SH-SY5Y (cell line): Measurements from ENCODE around the gene KRT5.

Source experiments
- GATA2 ChIP-seq: IDR thresholded peaks from 2 replicates; pipeline ENCODE4 v1.6.1; 2011; ENCODE audit warnings: mild to moderate bottlenecking, low read depth, low read length
- GATA3 ChIP-seq: IDR thresholded peaks from 2 replicates; pipeline ENCODE4 v1.6.1; 2011; ENCODE audit warnings: low read depth, mild to moderate bottlenecking, low read length, moderate library complexity

- TF ChIP-seq GATA3 = no peak
- TF ChIP-seq GATA2 = no peak
Measured at GRCh38 chr12:52513736-52514135, 6.5 kb downstream of the KRT5 start.
